GM12872 (cell line): ENCODE results near the gene OR56B4.

Source experiments
- TF ChIP-seq, protein P1 (sequence below): IDR thresholded peaks from 3 replicates; pipeline ENCODE4 v1.5.1; 2011; ENCODE audit warnings: low read depth, mild to moderate bottlenecking, low read length, moderate library complexity; ENCODE audit not compliant: insufficient read depth

The OR56B4 gene

DNA sequence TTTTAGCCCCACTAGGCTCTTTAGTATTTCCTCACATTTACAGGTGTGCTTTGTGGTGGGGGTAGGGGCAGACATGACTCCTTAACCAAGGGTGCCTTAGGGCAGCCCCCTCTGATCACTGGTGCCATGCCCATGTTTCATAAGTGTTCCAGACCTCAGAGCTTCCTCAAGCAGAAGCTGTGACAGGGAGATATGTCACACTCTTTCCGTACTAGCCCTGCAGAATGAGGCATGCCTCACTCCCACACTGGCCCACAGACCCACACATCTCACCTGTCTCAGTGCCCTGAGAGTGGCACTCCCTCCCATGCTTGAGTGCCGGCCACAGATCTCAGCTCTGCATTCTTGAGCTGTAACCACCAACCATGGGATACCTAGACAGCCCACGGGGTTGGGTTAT, 22.9 kb upstream of the OR56B4 start:
- TF ChIP-seq, protein P1, sequence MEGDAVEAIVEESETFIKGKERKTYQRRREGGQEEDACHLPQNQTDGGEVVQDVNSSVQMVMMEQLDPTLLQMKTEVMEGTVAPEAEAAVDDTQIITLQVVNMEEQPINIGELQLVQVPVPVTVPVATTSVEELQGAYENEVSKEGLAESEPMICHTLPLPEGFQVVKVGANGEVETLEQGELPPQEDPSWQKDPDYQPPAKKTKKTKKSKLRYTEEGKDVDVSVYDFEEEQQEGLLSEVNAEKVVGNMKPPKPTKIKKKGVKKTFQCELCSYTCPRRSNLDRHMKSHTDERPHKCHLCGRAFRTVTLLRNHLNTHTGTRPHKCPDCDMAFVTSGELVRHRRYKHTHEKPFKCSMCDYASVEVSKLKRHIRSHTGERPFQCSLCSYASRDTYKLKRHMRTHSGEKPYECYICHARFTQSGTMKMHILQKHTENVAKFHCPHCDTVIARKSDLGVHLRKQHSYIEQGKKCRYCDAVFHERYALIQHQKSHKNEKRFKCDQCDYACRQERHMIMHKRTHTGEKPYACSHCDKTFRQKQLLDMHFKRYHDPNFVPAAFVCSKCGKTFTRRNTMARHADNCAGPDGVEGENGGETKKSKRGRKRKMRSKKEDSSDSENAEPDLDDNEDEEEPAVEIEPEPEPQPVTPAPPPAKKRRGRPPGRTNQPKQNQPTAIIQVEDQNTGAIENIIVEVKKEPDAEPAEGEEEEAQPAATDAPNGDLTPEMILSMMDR = no peak

DNA sequence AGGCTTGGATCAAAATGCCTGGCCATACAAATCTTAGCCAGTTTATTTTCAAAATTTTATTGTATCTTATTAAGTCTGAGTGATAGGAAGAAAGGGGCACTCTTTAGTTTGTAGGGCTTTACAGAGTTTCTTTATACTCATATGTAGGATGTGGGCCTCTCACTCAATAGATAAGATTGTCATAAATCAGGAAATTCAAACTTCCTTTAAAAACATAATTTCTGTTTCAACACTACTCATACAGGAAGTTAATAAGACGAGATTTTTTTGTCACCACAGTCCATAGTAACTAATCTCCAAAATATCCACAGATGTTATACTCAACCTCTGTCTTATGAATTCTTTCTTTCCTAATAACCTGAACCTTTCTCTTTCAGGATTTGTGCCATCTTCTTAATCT, 13.3 kb upstream of the OR56B4 start:
- TF ChIP-seq, protein P1 = no peak

- TF ChIP-seq, protein P1 = no peak
These were observed 11.7 kb upstream of the OR56B4 start for GRCh38 chr11:6095798-6096197.

- TF ChIP-seq, protein P1 = no peak
These were observed 11.1 kb upstream of the OR56B4 start for GRCh38 chr11:6096417-6096816.

- TF ChIP-seq, protein P1 = no peak
These were observed 7.9 kb upstream of the OR56B4 start for GRCh38 chr11:6099577-6099976.

DNA sequence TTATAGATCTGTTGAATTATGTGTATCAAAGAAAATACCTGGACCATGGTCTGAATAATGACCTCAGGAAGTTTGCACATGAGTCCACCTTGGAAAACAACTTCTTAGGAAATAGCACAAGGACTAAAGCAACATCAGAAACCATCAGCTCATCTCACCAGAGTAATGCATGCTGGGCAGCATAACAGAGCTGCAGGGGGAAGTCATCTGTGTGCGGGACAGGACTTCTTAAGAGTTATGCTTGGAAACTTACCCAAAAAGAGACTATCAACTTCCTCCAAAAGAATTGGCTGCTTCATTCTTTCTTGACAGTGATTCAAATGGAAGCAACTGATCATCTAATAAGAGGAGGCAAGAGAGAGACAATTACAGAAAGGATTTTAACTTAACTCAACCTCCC, 2.5 kb downstream of the OR56B4 start:
- TF ChIP-seq, protein P1 = no peak

- TF ChIP-seq, protein P1 = no peak
These were observed 4.2 kb downstream of the OR56B4 start for GRCh38 chr11:6111673-6112072.

DNA sequence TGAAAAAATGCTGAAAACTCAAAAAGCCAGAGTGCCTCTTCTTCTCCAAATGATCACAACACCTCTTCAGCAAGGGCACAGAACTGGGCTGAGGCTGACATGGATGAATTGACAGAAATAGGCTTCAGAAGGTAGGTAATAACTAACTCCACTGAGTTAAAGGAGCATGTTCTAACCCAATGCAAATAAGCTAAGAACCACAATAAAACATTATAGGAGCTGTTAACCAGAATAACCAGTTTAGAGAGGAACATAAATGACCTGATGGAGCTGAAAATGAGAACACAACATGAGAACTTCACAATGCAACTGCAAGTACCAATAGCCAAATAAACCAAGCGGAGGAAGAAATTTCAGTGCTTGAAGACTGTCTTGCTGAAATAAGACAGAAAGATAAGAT, 9.2 kb downstream of the OR56B4 start:
- TF ChIP-seq, protein P1 = no peak
